HCEC 1CT (cell line): Measurements from ENCODE around the gene CCDC191.
A peak's percentile ranks its signal among the peaks of the same experiment; 100 is the strongest.

Experiments used
- DNase-seq: peaks from one replicate; pipeline ENCODE4 v3.0.0-alpha.2; 2017

CCDC191 gene

DNA sequence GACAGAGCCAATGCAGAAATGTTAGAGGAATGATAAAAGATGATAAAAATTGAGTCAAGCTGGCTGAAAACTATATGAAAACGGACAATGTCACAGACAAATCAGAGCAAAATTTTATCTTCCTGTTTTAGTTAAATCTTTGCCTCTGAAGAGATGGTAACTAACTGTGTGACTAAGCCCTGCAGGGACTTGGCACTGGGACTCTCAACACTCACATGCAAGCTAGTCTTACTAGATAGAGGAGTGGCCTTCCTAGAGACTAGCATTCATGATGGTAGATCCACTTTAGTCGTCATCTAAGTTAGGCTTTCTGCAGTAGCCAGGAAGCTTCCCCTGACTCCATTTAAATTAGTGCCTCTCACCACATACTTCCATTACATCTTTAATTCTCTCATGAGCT lies 4.1 kb downstream of the CCDC191 start:
- no peak for DNase-seq

DNA sequence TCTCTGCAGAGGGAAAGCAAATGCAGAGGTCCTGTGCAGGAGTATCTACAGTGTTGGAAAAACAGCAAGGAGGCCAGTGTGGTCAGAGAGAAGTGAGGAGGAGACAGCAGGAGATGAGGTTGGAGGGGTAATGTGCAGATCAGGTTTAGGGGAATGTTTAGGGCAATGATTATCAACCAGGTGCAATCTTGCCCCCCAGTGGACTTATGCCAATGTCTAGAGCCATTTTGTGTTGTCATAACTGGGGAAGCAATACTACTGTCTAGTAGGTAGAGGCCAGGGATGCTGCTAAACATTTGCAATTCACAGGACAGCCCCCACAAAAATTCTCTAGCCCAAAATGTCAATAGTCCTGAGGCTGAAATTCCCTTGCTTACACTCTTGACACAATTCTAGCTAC lies 13.1 kb downstream of the CCDC191 start:
- DNase-seq: no peak

- no peak for DNase-seq
Observed at GRCh38 chr3:114035896-114036295, 20.4 kb downstream of the CCDC191 start.

- DNase-seq: peak; percentile 42
Observed at GRCh38 chr3:114034787-114035545, 21.4 kb downstream of the CCDC191 start.

DNA sequence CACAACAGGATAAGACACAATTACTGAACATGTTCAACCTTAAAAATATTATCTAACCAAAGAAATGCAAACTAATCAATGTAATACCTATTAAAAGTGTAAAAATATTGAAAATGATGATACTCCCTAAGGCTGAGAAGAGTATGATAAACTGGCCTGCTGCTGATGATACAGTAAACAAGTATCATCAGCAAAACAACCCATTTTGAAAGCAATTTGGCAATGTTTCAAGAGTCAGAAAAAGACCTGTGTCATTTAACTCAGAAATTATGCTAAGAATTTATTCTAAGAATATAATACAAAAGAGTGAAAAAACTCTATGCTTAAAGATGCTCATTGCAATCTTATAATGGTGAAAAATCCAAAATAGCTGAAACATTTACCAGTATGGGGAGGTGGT lies 22.1 kb downstream of the CCDC191 start:
- DNase-seq: no peak

GRCh38 chr3:114033721-114034120 lies 22.6 kb downstream of the CCDC191 start:
- no peak for DNase-seq

DNA sequence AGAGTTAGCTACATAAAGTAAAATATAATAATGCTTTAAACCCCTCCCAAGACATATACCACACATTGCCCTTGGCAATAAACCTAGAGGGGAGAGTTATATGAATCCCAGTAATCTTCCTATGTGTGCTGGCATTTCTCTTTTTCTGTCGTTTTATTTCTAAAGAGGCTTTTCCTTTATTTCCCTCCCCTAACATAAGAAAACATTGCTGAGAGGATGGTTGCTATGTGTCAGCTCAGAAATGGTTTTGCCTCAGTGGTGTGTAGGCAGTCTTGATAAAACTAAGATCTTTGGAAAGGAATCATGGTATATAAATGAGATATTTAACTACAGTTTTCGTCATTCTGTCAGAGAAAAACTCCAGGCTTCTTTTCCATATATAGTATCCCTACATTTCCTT lies 30.0 kb downstream of the CCDC191 start:
- DNase-seq: no peak

GRCh38 chr3:114025451-114025850 lies 30.9 kb downstream of the CCDC191 start:
- no peak for DNase-seq

DNA sequence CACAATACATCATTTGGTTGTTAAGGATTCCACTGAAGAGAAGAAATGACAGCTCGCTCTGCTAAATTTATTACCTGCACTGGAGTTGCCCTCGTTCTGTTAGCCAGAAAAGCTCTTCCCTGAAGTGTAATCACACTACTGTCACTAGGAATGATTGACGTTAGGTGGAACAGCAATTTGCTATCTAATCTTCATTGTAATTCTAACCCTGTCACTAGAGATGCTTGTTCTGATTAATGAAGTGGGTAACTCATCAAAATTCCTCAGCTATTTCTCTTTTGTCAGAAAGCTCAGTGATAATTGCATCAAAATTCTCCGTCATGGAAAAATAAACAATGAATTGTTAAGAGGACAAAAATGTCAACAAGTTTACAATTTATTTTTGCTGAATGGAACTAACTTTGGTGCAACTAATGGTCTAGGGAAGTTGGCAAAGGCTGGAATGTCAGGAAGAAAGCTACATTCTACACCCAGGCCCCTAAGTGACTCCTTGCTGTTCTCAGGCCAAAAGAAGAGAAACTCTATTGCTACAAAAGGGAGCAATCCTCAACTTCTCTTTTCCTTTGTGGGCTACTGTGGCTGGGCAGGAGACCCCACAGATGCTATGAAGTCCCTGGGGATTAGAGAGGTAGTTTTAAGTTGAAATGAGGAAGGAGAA lies 34.1 kb downstream of the CCDC191 start:
- no peak for DNase-seq

- no peak for DNase-seq
Observed at GRCh38 chr3:114020907-114021306, 35.4 kb downstream of the CCDC191 start.

DNA sequence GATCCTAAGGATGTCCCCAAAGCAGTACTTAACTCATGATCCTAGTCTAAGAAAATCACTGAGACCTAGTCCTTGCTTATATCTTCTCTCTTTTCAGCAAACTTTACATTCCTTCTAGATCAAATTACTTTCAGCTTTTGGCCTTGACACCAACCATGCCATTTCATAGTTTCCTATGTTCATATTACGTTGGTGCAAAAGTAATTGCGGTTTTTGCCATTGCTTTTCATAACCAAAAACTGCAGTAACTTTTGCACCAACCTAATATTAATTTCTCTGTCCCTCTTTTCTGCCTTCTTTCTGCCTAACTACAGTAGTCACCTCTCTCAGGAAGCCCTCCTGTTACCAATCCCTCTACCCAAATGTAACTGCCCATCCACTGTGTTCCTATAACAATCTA lies 36.8 kb downstream of the CCDC191 start:
- DNase-seq: no peak

- no peak for DNase-seq
Observed at GRCh38 chr3:114014211-114014610, 42.1 kb downstream of the CCDC191 start.

- DNase-seq: no peak
Observed at GRCh38 chr3:114011059-114011797, 45.1 kb downstream of the CCDC191 start.

DNA sequence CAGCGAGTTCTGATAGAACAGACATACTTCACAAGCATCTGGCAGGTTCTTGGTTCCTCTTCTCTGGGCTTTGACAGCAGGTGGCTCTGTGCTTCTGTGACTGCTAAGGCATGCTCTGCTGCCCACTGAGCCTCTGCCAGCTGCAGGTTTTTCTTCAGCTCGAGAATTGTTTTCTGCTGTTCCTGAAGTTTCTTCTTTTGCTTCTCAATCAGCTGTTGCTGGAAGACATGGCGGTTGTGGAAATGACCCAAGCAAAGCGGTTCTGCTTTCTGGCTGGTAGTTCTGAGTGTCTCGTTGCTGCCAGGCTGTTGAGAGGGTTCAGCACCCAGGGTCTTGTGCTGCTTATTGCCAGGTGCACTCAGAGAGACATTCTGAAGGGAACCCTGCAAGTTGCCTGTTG lies 50.8 kb downstream of the CCDC191 start:
- no peak for DNase-seq

GRCh38 chr3:113985541-113985940 lies 70.8 kb downstream of the CCDC191 start:
- no peak for DNase-seq

DNA sequence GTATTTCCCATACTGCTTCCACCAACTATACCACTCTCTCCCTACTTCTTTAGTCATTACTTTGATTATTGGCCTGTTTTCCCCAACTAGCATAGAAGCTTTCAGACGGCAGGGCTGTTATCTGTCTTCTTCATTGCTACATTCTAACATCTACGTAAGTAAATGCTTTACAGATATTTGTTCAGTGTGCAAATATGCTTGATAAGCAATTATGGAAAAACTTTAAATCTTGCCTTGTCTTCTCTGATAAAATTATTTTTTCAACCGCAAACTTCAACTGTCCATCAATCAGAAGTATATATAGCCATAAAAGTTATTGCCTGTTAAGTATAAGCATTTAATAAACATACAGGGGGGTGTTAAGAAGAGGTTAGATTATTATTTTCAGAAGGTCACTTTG lies 72.8 kb downstream of the CCDC191 start:
- DNase-seq: no peak

- DNase-seq: no peak
Observed at GRCh38 chr3:113981803-113982202, 74.5 kb downstream of the CCDC191 start.

GRCh38 chr3:113979916-113980315 lies 76.4 kb downstream of the CCDC191 start:
- DNase-seq: no peak

GRCh38 chr3:113977822-113978221 lies 78.5 kb downstream of the CCDC191 start:
- DNase-seq: no peak

DNA sequence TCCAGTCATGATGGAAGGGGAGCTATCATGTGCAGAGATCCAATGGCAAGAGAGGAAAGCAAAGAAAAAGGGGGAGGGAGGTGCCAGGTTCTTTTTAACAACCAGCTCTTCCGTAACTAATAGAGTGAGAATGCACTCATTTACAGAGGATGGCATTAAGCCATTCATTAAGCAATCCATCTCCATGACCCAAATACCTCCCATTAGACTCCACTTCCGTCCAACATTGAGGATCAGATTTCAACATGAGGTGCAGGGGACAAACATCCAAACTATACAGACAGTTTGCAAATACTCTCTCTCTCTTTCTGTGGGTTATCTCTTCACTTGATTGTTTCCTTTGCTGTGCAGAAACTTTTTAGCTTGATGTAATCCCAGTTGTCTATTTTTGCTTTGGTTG lies 87.3 kb downstream of the CCDC191 start:
- DNase-seq: peak; percentile 33

DNA sequence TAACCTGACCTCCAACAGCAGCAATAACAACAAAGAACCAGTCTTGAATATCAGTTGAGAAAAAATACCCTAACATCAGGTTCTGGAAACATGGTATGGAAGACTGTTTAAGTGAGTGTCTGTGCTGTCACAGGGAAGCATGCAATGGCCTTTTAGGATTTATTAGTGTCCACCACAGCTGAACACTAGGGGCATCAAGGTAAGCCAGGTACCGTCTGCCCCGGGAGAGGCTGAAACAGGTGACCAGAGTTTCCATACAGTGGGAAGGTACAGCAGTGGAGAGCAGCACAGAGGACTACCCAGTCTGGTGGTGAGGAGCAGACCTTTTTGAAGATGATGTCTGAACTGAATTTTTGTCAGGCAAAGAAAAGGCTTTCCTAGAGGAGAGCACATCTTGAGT lies 90.2 kb downstream of the CCDC191 start:
- no peak for DNase-seq

DNA sequence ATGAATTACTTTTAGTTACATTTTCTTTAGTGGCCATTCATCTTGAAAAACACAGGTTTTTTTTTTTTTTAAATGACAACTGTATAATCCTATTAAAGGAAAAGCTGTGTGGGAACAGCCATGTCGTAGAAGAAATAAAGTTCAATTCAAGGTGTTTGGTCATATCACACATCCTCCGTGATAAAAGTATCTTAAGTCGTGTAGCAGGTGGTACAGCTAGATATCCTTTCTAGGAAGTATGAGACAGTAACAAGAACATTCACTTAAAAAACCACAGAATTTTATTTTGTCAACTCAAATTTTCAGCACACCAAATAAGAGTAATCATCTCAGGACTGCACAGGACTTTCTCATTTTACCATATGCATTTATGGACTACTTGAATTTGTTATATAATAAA lies 92.4 kb downstream of the CCDC191 start:
- DNase-seq: no peak

DNA sequence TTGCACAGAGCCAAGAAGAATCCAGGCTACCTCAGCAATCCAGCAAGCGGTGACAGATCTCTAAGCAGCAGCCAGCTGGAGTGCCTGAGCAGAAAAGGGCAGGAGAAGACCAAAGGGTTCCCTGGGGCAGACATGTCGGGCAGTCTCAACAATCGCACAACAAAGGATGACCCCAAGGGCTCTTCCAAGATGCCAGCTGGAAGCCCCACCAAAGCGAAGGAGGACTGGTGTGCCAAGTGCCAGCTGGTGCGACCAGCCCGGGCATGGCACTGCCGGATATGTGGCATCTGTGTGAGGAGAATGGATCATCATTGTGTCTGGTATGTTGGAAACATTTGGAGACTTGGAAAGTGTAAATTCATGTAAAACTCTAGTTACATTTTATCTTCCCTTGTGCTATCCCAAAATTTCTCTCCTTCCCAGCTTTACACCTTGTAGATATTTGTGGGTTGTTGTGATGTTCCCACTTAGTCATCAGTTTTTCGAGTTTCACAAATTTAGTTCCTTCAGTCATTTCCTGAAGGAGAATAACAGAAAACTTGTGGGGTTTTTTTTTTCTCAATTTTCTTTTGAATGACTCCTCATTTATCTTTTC lies 102.1 kb downstream of the CCDC191 start:
- DNase-seq: no peak

GRCh38 chr3:113953677-113954076 lies 102.6 kb downstream of the CCDC191 start:
- no peak for DNase-seq
